ENCODE results near the gene EFR3B.
"Not testable (repeated sequence)": the region's sequence is repeated elsewhere in the genome, so short reads cannot be mapped to it uniquely, and the experiment has no call there.

EFR3B gene

DNA sequence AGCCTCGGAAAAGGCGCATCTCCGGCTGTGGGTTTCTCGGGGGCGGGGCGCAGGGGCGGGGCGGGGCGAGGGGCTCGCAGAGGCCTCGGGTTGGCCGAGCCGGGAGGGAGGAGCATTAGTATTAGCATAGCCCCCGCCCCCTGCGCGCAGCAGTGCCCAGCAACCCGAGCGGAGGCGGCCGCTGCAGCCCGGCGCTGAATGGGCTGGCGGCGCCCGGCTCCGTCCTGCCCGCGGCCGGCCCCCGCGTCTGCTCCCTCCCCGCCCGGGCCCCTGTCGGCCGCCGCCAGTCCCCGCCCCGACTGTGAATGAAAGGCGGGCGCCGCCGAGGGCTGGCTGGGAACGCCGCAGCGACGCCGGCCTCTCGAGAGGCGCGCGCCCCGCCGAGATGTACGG, at the start of gene EFR3B:
EFR3B (plus strand) TSS at position 149 of the 393 bp plus-strand sequence; CDS start at position 386, 237 bp downstream.
- DNase-seq = peak; percentile 94

DNA sequence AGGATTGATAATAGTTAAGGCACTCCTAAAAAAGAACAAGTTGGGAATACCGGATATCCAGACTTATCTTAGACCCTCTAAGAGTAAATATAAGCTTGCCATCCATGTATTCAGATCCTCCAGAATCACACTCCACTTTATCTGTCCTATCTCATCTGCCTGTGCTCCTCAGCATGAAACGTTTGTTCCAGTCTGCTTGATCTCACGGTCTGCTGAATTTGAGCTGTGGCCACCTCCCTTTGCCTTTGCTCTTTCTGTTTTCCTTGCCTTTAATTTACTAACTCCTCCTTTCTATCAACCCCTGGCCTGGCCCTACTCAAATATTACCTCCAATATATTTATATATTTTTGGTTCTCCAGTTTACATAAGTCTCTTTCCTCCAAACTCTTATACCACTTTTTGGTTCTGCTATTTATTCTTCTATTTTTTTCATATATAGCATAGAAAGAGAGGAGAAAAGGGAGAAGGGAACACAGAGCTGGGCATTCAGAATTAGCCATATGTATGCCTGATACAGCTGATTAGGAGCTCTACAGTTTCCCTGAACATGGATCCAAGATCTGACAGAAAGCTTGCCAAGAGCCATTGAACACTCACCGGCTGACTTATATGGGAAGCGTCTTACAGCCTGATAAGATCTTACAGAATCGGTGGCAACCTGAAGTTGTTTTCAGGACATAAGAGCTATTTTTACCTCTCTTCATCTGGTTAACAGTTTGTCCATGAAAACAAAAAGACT, 48.3 kb upstream of the EFR3B start:
- no peak for DNase-seq

- DNase-seq = no peak
Measured at GRCh38 chr2:24994146-24994724, 47.6 kb upstream of the EFR3B start.

DNA sequence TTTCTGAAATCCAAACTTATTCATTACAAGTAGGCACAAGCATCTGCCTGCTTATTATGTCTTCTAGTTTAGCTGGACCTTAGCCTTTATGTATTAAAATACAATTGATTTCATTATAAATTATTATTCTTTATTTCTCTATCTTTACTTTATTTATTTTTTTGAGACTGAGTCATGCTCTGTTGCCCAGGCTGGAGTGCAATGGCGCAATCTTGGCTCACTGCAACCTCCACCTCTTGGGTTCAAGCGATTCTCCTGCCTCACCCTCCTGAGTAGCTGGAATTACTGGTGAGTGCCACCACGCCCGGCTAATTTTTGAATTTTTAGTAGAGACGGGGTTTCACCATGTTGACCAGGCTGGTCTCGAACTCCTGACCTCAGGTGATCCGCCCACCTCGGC, 42.8 kb upstream of the EFR3B start:
- not testable (repeated sequence) for DNase-seq

- no peak for DNase-seq
Measured at GRCh38 chr2:25000036-25000435, 41.8 kb upstream of the EFR3B start.

- DNase-seq = no peak
Measured at GRCh38 chr2:25000503-25001324, 41.2 kb upstream of the EFR3B start.

GRCh38 chr2:25001325-25001637, 40.6 kb upstream of the EFR3B start:
- no peak for DNase-seq

GRCh38 chr2:25002066-25002465, 39.8 kb upstream of the EFR3B start:
- DNase-seq = no peak

GRCh38 chr2:25009954-25010353, 31.9 kb upstream of the EFR3B start:
- no peak for DNase-seq

DNA sequence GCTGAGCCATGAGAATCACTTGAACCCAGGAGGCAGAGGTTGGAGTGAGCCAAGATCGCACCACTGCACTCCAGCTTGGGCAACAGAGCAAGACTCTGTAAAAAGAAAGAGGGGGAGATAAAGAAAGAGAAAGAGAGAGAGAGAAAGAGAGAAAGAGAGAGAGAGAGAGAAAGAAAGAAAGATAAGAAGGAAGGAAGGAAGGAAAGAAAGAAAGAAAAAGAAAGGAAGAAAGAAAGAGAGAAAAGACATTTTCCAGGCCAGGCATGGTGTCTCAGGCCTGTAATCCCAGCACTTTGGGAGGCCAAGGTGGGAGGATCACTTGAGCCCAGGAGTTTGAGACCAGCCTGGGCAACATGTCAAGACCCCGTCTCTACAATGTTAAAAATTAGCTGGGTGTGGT, 30.5 kb upstream of the EFR3B start:
- DNase-seq = not testable (repeated sequence)

DNA sequence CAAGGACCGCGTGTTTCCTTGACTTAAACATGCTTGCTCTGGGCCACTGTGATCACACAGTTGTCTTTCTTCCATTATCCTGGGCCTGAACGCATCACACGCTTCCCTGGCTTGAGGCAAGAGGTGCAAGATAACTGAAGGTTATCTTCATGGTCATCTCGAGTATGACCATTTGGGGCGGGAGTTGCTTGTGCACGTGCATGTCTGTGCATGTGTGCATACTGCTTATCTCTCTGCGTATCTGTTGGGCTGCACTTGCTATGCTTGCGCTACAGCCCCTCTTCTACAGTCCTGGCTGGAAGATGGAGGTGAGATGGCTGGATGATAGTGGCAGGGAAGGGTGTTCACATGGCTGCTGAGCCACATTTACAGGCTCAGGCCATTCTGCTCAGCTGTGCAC, 27.2 kb upstream of the EFR3B start:
- DNase-seq = no peak

DNA sequence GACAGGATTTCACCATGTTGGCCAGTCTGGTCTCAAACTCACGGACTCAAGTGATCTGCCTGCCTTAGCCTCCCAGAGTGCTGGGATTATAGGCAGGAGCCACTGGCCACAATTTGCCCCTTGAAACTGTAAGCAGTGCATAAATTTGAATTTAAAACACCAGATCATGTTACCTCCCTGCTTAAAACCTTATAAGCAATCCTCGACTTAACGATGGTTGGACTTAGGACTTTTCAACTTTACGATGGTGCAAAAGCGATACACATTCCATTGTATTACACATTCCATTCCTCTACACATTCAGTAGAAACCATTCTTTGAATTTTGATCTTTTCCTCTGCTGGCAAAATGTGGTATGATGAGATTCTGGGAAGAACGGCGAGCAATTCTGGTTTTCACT, 23.2 kb upstream of the EFR3B start:
- no peak for DNase-seq

DNA sequence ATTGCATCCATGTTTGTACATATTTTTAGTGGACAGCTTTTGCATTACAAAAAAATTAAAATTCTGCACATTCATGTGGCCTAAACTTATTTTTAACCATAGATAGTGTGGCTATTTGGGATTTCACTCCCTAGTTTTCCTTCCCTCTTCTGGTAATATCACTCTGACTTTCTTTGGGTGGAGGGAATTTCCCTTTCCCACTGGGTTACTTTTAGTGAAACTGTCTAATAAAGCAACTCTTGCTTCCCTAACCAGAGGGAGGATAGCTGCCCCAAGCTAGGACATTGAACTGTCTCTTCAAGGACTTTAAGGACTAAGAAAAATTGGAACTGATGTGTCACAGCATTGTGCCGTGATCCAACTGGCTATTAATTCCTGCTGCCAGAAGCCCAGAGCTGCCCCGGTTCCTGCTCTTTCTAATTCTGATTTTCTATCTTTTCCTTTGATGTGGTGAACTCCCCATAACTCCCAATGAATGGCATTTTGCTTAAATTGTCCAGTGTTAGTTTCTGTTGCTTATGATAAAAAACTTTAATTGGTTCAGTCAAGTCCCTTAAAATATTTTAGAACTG, 20.0 kb upstream of the EFR3B start:
- no peak for DNase-seq

DNA sequence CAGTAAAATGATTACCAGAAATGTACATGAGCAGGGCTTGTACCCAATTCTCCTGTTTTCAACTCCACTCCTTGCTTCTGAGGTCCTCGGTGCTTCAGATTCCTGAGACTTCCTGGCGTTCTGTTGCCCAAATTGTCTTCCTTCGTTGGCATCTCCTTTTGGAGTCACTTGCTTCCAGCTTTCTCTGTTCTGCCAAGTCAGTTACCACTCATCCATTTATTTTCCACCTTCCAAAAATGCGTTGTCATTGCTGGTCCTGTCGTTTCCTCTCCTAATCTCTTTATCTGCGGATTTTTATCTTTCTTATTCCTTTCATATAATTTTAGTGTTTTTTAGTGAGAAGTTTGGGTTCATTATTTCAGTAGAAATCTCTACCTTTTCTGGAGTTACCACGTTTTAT, 18.5 kb upstream of the EFR3B start:
- no peak for DNase-seq

- DNase-seq = no peak
Measured at GRCh38 chr2:25025229-25026007, 16.5 kb upstream of the EFR3B start.

DNA sequence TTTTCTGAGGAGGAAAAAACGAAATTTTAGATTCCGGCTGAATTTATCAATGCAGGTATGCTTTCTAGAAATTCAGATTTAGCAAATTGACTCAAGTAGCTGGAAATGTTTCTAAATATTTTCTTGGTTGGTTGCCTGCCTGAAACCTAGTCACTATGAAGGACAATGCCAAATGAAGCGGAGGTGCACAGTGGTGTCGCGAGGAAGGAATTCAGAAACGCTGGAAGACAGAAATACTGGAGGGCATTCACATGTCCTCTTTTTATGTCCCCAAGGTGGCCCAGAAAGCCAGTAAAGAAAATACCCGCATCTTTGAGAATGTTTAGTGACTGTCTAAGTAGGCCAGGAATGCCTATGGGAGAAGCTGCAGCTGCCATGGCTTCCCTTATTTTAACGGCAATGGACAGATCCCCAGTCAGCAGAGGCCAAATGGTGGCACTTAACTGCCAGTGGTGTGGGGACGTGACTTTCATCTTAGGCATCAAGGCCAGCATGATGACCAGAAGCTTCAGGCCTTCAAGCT, 15.8 kb upstream of the EFR3B start:
- no peak for DNase-seq

DNA sequence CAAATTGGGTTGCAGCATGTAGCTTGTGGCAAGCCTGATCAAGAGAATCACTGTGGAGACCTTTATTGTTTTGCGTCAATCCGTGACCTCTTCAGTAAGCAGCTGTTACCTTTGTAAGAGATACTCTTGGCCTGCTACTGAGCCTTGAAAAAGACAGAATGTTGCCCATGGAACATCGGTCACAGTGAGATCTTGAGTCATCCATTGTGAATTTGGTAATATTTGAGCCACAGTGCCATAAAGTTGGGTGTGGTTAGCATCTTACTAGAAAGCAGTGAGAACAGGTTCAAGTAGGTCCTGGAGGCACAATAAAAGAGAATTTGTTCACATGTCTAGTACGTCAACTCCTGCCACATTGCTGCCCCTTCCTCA, 12.7 kb upstream of the EFR3B start:
- no peak for DNase-seq

DNA sequence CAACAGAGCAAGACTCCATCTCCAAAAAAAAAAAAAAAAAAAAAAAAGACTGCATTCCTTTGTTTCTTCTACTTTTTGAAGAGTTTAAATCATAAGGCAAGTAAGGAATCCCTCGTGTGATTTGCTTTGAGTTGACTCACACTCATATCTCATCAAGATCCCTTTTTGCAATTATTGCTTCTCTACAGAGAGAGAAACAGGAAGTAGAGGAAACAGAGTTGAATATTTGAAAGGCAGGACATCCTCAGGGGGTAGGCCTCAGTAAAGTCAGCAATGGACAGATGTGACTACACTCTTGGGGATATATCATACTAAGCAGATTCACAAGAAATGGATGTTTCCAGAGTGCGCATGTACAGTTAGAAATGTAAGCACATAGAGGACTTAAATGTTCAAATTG, 11.2 kb upstream of the EFR3B start:
- peak; percentile 49 for DNase-seq

GRCh38 chr2:25032094-25032493, 9.8 kb upstream of the EFR3B start:
- DNase-seq = no peak

DNA sequence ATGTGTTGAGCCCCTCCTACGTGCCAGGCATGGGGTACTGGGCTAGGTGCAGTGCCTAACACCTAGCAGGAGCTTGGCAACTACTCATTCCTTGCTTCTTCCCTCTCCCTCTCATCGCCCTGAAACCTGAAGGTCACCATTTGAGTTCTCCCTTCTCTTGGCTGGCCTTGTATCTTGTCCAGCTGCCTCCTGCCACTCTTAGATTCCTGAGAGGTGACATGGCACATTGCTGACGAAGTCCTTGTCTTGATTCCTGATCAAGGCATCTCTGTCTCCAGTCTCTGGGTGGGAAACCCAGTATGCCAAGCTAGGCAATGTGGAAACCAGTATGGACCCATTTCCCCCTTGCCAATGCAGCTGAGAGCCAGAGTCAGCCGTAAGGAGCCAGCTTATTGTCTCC, 9.0 kb upstream of the EFR3B start:
- no peak for DNase-seq

- DNase-seq = no peak
Measured at GRCh38 chr2:25034081-25034480, 7.8 kb upstream of the EFR3B start.

- DNase-seq = no peak
Measured at GRCh38 chr2:25035537-25036220, 6.2 kb upstream of the EFR3B start.
